ENCODE measurements around the gene LMO4. TPM values are rescaled to one million over a fixed set of nuclear protein-coding genes. Genes with fewer than 3 reads are reported as not detected.

LMO4 gene
- total RNA-seq, 1 experiment from 2014 or later = 88.9 TPM

DNA sequence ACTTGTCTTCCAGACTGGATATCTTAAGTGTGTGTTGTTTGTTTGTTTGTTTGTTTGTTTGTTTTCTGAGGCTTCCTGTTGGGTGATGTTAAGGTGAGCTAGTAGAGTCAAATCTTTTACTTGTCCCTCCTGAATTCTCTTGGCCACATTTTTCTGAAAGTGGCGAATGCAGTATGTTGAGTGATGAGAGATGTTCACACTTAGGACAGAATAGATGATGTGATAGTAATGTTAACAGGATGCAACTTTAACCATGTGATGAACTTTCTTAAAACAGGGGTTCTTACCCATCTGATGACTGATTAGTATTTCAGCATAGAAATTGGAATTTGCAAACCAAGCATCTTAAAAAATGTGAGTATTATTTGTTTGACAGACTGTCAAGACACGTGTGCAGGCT is 40.2 kb downstream of the LMO4 start (continued):
- TF ChIP-seq NFE2L1 (CRISPR knock-in tag; IDR thresholded peaks at IDR 0.05) (no peak), USF2 (CRISPR knock-in tag; IDR thresholded peaks at IDR 0.05) (no peak)

GRCh38 chr1:87369736-87370478 is 41.2 kb downstream of the LMO4 start:
- peaks cover 21% of the 10 kb centered on the region for H3K9me3 Mint-ChIP-seq
- TF ChIP-seq ZNF423 (CRISPR knock-in tag; IDR thresholded peaks at IDR 0.05) (no peak), GABPB1 (CRISPR knock-in tag; IDR thresholded peaks at IDR 0.05) (no peak), JUN (CRISPR knock-in tag; IDR thresholded peaks at IDR 0.05) (no peak), KAT7 (CRISPR knock-in tag; IDR thresholded peaks at IDR 0.05; ENCODE audit: borderline replicate concordance) (no peak), HMGA2 (CRISPR knock-in tag; IDR thresholded peaks at IDR 0.05) (no peak), SMAD3 (CRISPR knock-in tag; IDR thresholded peaks at IDR 0.05; ENCODE audit: borderline replicate concordance) (no peak), SMAD4 (CRISPR knock-in tag; IDR thresholded peaks at IDR 0.05) (no peak), NFATC4 (CRISPR knock-in tag; IDR thresholded peaks at IDR 0.05) (no peak), ATF3 (CRISPR knock-in tag; conservative IDR thresholded peaks at IDR 0.05) (no peak), ZNF138 (CRISPR knock-in tag; conservative IDR thresholded peaks at IDR 0.05) (no peak)
- TF ChIP-seq, protein P1, sequence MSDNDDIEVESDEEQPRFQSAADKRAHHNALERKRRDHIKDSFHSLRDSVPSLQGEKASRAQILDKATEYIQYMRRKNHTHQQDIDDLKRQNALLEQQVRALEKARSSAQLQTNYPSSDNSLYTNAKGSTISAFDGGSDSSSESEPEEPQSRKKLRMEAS (CRISPR knock-in tag; IDR thresholded peaks at IDR 0.05) = no peak
- TF ChIP-seq, protein P2, sequence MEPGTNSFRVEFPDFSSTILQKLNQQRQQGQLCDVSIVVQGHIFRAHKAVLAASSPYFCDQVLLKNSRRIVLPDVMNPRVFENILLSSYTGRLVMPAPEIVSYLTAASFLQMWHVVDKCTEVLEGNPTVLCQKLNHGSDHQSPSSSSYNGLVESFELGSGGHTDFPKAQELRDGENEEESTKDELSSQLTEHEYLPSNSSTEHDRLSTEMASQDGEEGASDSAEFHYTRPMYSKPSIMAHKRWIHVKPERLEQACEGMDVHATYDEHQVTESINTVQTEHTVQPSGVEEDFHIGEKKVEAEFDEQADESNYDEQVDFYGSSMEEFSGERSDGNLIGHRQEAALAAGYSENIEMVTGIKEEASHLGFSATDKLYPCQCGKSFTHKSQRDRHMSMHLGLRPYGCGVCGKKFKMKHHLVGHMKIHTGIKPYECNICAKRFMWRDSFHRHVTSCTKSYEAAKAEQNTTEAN (CRISPR knock-in tag; IDR thresholded peaks at IDR 0.05) = no peak
- TF ChIP-seq, protein P3, sequence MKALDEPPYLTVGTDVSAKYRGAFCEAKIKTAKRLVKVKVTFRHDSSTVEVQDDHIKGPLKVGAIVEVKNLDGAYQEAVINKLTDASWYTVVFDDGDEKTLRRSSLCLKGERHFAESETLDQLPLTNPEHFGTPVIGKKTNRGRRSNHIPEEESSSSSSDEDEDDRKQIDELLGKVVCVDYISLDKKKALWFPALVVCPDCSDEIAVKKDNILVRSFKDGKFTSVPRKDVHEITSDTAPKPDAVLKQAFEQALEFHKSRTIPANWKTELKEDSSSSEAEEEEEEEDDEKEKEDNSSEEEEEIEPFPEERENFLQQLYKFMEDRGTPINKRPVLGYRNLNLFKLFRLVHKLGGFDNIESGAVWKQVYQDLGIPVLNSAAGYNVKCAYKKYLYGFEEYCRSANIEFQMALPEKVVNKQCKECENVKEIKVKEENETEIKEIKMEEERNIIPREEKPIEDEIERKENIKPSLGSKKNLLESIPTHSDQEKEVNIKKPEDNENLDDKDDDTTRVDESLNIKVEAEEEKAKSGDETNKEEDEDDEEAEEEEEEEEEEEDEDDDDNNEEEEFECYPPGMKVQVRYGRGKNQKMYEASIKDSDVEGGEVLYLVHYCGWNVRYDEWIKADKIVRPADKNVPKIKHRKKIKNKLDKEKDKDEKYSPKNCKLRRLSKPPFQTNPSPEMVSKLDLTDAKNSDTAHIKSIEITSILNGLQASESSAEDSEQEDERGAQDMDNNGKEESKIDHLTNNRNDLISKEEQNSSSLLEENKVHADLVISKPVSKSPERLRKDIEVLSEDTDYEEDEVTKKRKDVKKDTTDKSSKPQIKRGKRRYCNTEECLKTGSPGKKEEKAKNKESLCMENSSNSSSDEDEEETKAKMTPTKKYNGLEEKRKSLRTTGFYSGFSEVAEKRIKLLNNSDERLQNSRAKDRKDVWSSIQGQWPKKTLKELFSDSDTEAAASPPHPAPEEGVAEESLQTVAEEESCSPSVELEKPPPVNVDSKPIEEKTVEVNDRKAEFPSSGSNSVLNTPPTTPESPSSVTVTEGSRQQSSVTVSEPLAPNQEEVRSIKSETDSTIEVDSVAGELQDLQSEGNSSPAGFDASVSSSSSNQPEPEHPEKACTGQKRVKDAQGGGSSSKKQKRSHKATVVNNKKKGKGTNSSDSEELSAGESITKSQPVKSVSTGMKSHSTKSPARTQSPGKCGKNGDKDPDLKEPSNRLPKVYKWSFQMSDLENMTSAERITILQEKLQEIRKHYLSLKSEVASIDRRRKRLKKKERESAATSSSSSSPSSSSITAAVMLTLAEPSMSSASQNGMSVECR (CRISPR knock-in tag; IDR thresholded peaks at IDR 0.05; ENCODE audit: borderline replicate concordance) = no peak
- no peak overlapping the region for H3K27ac Mint-ChIP-seq
- DNase-seq (ENCODE audit: low spot score) (no peak), ATAC-seq (no peak)
- peaks cover 18% of the 10 kb centered on the region for H3K36me3 Mint-ChIP-seq
- no peaks in the 10 kb centered on the region for H3K27me3 Mint-ChIP-seq (ENCODE audit: low read depth)
- POLR2A ChIA-PET = no interaction called here
- peaks cover 38% of the 10 kb centered on the region for H3K4me1 Mint-ChIP-seq
- CTCF ChIA-PET = interaction anchor here (1.2 kb wide), 1 partner anchor 53 kb away, joined by 3 read pairs; no protein-coding TSS in a partner anchor
- no peak overlapping the region for H3K4me3 Mint-ChIP-seq

DNA sequence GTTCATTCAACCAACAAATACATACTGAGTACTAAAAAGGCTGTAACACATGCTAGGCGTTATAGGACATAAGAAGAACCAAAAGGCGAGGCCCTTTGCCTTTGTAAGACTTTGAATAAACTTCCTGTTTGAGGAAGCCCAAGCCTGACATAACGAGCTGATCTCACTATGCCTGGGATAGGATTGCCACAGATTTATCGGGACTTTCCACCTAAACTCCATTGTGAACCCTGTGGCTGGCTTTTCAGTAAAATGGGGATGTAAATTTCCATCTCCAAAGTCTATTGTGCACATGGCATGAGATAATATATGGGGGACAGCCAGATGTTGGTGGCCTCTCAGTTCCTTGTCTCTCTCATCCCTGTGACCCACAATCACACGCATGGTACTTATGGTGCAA is 41.9 kb downstream of the LMO4 start:
- ATAC-seq (peak; percentile 26), DNase-seq (ENCODE audit: low spot score) (no peak)
- CTCF ChIA-PET = interaction anchor here (1.2 kb wide), 1 partner anchor 54 kb away, joined by 3 read pairs; no protein-coding TSS in a partner anchor
- Mint-ChIP-seq H3K9me3 (peaks cover 20% of the 10 kb centered on the region), H3K27me3 (ENCODE audit: low read depth) (no peaks in the 10 kb centered on the region), H3K4me3 (no peak overlapping the region), H3K36me3 (peaks cover 16% of the 10 kb centered on the region), H3K27ac (no peak overlapping the region), H3K4me1 (peaks cover 32% of the 10 kb centered on the region)
- POLR2A ChIA-PET = no interaction called here
- no peak for TF ChIP-seq CREM (CRISPR knock-in tag; IDR thresholded peaks at IDR 0.05)
- TF ChIP-seq CREB1 (CRISPR knock-in tag; IDR thresholded peaks at IDR 0.05) = no peak
- TF ChIP-seq STAT6 (CRISPR knock-in tag; conservative IDR thresholded peaks at IDR 0.05; ENCODE audit: low read depth) = no peak
- TF ChIP-seq ZNF219 (CRISPR knock-in tag; IDR thresholded peaks at IDR 0.05; ENCODE audit: borderline replicate concordance) = no peak
- no peak for TF ChIP-seq ERG (CRISPR knock-in tag; IDR thresholded peaks at IDR 0.05)
- no peak for TF ChIP-seq E2F5 (CRISPR knock-in tag; IDR thresholded peaks at IDR 0.05)

Data from WTC11 (cell line).